NCI-H748 (cell line): ENCODE results near the gene ATE1.

Experiments
- DNase-seq: peaks from one replicate; lab custom pipeline; 2025; ENCODE audit not compliant: unreplicated experiment; lab: John Stamatoyannopoulos, UW

ATE1 gene

DNA sequence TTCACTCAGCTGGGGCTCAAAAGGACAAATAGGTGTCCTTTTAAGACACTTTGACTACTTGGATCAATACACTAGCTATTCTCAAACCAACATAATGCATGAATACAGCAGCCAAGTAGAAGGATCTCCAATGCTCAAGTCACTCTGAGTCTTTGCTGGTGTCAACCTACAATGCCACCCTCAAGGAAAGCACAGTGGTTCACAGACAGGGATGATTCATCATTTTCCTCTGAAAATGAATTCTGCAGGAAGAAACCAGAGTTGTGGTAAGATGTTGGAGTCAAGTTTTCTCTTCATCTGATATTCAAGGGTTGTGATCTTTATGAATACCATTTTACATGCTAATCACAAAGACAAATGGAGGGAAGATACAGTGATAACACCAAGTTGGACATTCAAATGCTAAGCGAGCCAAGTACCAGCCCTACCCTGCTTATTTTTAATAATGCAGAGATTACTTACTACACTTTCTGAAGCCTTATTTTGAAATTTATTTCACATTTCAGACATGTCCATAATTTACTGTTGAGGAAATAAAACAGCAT, 186.5 kb downstream of the ATE1 start:
- no peak for DNase-seq

- no peak for DNase-seq
Measured at GRCh38 chr10:121740069-121740468, 187.8 kb downstream of the ATE1 start.

GRCh38 chr10:121739114-121739513, 188.7 kb downstream of the ATE1 start:
- DNase-seq: no peak

DNA sequence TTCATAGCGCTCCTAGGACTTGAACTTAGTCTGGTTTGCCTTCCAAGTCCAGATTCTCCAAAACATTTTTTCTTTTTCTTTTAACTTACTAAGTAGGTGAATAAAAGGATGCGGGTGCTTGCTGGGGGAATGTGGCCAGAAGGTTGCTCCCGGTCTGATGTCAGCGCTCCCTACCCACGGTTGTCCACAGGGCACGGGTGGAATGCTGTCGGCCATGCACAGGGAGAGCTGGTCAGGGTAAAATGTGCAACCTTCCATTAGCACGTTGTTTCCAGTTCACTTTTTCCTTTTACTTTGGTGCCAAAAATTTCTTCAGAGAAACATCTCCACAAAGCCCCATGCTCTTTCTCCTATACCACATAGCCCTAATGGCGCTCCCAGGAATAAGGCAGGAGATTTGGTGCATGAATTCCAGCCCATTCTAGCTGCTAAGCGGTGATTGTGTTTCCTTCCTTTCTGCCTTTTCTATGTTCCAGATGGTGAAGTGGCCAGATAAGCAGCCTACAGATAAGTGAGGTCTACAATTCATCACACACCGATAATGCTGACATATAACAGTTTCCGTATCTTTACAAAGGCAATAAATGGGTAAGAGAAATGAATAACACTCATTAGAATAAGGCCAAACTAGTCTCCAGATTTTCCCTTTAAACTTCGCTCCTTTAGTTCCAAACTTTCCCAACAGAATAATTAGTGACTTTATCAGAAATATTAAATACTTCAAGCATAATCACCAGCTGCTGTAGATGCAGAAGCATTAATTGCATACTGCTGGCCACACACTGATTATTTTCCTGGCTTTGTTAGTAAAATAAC, 191.3 kb downstream of the ATE1 start:
- DNase-seq: no peak

GRCh38 chr10:121735263-121735662, 192.6 kb downstream of the ATE1 start:
- DNase-seq: peak; percentile 44

GRCh38 chr10:121734589-121735045, 193.2 kb downstream of the ATE1 start:
- peak; percentile 52 for DNase-seq

- no peak for DNase-seq
Measured at GRCh38 chr10:121732656-121733445, 195.0 kb downstream of the ATE1 start.

- DNase-seq: no peak
Measured at GRCh38 chr10:121732172-121732571, 195.7 kb downstream of the ATE1 start.

GRCh38 chr10:121724282-121724681, 203.5 kb downstream of the ATE1 start:
- DNase-seq: no peak

- DNase-seq: no peak
Measured at GRCh38 chr10:121722665-121723064, 205.2 kb downstream of the ATE1 start.

DNA sequence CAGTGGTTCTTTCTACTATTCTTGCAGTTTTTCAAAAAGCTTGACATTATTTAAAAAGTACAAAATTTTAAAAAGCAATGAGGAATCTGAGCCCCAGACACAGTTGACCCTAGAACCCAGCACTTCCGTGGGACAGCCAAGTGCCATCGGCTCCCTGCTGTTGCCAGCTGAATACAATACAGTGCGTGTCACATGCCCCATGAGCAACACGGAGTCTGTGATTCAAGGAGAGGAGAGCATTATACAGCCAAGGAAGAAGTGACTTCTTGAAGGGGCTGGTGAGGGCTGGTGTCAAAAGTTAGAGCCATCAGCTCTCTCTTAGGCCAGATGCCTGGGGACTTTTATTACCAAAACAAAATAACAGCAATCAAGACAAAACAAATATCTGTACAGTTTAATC, 206.6 kb downstream of the ATE1 start:
- DNase-seq: no peak

- no peak for DNase-seq
Measured at GRCh38 chr10:121715969-121716368, 211.9 kb downstream of the ATE1 start.

DNA sequence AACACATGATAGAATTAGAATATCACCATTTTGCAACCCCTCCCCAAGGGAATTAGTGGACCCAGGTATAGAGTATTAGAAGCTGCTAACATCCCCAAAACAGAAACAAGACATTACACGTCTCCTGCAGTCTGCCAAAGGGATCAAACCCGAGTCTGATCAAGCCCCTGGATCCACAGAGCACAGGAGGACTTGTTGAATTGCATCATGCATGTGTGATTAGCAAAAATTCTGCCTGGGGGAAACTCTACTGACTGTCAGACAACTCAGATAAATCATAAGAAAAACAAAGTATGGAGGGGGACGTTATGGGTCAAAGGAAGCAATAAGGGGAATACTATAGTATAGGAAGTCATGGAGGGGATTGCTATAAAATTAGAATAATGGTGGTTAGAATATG, 212.8 kb downstream of the ATE1 start:
- no peak for DNase-seq

GRCh38 chr10:121713486-121713885, 214.3 kb downstream of the ATE1 start:
- DNase-seq: no peak

DNA sequence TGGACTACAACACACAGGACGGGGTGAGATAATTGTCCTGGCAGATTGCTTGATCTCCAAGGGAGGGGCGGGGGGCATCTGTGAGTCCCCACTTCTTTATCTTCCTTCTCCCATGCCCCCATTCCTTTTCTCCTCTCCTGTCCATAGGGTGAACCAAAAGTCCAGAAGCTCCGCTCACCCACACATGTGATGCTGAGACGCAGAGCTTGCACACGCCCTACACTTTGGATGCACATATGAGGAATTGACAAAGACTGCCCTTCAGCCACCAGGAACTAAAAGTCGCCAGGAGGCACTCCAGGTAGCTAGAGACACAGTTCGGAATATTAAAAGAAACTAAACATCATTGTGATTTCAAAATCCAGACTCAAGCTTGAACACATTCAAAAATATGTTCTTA, 216.9 kb downstream of the ATE1 start:
- no peak for DNase-seq

- DNase-seq: peak; percentile 28
Measured at GRCh38 chr10:121710207-121710606, 217.6 kb downstream of the ATE1 start.

DNA sequence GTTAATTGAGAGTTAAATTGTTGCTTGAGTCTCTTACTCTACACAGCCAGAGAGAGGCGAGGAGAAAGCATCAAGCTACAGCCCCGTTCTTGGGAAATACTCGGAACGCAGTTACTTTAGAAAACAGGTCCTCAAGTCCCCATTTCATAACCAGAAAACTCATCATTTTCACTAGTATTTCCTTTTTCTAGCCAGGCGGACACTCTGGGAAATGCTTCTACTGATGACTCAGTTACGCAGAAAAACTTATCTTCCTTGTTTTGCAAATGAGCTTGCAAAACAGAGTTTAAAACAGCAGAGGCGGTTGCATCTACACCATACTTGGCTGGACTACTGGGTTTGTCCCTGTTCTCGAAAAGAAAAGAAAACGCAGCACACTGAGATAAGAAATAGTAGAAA, 218.2 kb downstream of the ATE1 start:
- no peak for DNase-seq

DNA sequence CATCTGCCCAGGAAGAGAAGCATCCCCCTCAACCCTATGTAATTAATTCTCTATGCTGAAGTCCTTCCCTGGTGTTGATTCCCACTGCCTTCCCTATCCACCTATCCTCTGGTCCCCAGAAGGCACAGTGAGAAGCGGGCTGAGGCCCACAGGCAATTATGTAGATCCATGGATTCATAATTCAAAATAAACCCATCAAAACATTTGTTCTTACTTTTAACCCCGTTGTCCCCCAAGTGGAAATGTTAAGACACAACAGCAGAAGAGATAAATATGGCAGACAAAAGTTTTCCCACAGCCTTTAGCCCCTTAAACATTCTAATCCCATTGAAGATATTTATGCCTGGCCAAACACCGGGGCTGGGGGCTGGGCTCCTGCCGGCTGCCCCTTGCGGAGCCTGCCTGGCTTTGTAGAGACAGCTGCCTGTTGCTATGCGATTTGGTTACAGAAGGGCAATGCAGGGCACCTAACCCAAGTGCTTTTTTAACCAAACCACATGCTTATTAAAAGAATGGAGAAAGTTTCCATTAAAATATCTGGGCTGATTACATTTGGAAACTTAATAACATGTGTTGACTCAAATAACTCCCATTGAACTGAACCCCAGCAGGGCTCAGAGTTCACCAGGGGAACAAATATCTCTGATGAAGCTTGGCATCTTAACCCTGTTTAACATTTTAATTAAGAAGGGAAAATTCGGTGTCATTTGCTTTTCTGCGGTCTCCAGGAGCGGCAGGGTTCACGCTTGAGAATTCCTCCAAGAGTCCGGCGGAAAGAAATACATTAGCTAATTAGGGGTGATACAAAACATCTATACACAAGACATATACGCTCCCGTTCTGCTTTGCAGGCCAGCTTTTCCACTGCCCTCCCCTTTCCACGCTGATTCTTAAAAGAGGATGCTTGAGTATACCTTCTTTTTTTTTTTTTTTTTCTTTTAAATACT, 218.8 kb downstream of the ATE1 start:
- DNase-seq: no peak

DNA sequence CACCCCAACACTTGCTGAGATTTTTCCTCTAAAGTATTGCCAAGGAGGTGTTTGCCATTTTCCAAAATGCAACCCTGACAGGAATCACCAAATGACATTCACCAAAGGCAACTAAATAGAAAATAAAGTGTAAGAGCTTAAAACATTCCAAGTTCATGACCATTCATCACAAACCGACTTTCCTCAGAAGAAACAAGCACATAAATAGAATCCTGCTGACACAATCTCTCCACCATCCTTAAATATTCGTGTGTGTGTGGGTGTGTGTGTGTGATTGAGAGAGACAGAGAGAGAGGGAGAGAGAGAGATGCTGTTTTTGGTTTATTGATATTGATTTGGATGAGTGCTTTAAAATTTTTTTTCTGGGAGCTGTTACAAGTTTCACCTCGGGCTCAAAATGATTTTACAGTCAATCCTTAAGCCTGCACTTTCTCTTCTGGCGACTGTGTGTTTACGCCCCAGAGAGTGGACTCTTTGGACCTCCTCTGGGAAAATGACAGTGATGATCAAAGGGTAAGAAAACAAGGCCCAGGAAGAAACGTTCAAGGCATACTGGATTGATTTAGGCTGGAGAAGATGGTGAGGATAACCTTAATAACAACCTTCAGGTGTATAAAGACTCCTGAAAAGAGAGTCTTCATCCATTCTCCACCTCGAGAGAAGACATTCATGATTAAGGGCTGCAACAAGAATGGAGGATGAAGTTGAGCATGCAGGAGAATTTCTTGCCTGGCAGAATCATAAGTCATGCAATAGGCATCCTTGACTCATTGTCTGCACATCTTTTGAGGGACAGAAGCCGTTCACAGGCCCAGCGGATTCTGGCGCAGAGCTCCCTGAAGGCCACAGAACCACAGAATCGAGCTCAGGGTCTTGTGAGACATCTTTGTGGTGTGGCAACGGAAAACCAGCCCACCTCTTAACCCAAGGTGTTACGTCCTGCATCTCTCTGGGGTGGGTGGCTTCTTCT, 225.2 kb downstream of the ATE1 start:
- no peak for DNase-seq

DNA sequence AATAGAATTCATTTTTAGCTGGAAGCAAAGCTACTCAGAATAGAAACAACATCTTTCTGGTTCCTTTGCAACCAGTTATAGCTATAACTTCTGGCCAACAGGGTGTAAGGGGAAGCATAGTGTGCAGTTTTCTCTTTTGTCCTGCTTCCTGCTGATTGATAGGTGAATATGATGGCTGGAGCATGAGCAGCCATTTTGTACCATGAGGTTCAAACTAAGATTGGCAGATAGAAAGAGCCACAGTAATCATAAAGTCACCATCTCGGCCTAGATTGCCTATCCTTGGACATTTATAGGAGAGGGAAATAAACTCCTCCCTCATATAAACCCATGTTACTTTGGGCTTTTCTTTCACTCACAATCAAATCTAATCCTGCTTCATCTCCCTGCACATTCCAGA, 227.4 kb downstream of the ATE1 start:
- DNase-seq: no peak
